Fibroblast of the aortic adventitia (primary cell): ENCODE measurements around the gene HES1. TPM values are rescaled to one million over a fixed set of nuclear protein-coding genes. Genes with fewer than 3 reads are reported as not detected.
"Not testable (repeated sequence)": the region's sequence is repeated elsewhere in the genome, so short reads cannot be mapped to it uniquely, and the experiment has no call there.

Experiments used
- DNase-seq: peaks from one replicate; pipeline ENCODE4 v3.0.0-alpha.2; 2010; ENCODE audit warnings: low read depth
- H3K4me3 ChIP-seq: 2 replicates; pipeline ENCODE4 v1.5.1; 2011; ENCODE audit warnings: low read depth, mild to moderate bottlenecking, control low read depth, low read length, moderate library complexity
- CTCF ChIP-seq: IDR thresholded peaks from 2 replicates; pipeline ENCODE4 v1.5.1; 2011; ENCODE audit warnings: mild to moderate bottlenecking, low read length, control low read depth, inconsistent platforms; ENCODE audit not compliant: insufficient read depth
- total RNA-seq: library from RNA; depleted of rRNA; stranded (reverse); fragments of >200 nt; gene quantifications from 2 replicates; pipeline ENCODE4 v1.2.3, GENCODE V29; 2012; ENCODE audit warnings: low replicate concordance

HES1 gene
- total RNA-seq = 0.81 and 3.4 TPM in 2 replicates

GRCh38 chr3:194135806-194136518 is at the start of gene HES1:
Gene HES1 (plus strand): TSS chr3:194136148. CDS start chr3:194136381, 233 bp downstream.
- peak; percentile 97 for DNase-seq
- peak within 1 kb of the TSS; percentile 66 for H3K4me3 ChIP-seq
- TF ChIP-seq CTCF = no peak

GRCh38 chr3:194086388-194087075 is 49.4 kb upstream of the HES1 start:
- DNase-seq = no peak
- no peak for TF ChIP-seq CTCF
- H3K4me3 ChIP-seq = no peak overlapping the region

GRCh38 chr3:194087280-194087679 is 48.7 kb upstream of the HES1 start:
- TF ChIP-seq CTCF = no peak
- no peak for DNase-seq
- no peak overlapping the region for H3K4me3 ChIP-seq

GRCh38 chr3:194087995-194088855 is 47.7 kb upstream of the HES1 start:
- no peak for DNase-seq
- H3K4me3 ChIP-seq = no peak overlapping the region
- TF ChIP-seq CTCF = no peak

GRCh38 chr3:194089357-194090177 is 46.4 kb upstream of the HES1 start:
- peak; percentile 94 for DNase-seq
- no peak for TF ChIP-seq CTCF
- no peak overlapping the region for H3K4me3 ChIP-seq

GRCh38 chr3:194090178-194090555 is 45.8 kb upstream of the HES1 start:
- not testable (repeated sequence) for DNase-seq

More at GRCh38 chr3:194090178-194090555, 45.8 kb upstream of the HES1 start:
- H3K4me3 ChIP-seq = not testable (repeated sequence)
